ELR (cell line): Measurements from ENCODE around the gene HSPB6.

Experiments
- DNase-seq: peaks from one replicate; pipeline ENCODE4 v3.0.0-alpha.2; 2015; ENCODE audit warnings: low read depth

HSPB6 gene

GRCh38 chr19:35716801-35717664 lies 39.8 kb downstream of the HSPB6 start:
- peak; percentile 95 for DNase-seq

- DNase-seq, result no peak
Measured at GRCh38 chr19:35715981-35716800, 40.6 kb downstream of the HSPB6 start.

DNA sequence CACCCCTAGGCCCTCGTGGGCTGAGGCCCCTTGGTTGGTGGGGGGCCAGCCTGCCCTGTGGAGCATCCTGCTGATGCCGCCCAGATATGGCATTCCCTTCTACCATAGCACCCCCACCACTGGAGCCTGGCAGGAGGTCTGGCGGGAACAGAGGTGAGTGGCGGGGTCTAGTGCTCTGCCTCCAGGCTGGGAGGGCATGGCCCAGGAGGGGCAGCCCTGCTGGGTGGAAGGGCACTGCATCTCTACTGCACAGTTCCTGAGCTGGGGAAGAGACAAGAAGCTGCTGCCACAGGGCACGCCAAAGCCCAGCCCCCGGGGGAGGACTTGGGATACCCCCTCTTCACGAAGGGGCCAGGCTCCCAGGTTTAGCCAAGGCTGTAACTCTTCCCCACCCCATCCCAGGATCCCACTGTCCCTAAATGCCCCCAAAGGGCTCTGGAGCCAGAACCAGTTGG lies 41.4 kb downstream of the HSPB6 start:
- no peak for DNase-seq

- no peak for DNase-seq
Measured at GRCh38 chr19:35714601-35715354, 42.1 kb downstream of the HSPB6 start.

DNA sequence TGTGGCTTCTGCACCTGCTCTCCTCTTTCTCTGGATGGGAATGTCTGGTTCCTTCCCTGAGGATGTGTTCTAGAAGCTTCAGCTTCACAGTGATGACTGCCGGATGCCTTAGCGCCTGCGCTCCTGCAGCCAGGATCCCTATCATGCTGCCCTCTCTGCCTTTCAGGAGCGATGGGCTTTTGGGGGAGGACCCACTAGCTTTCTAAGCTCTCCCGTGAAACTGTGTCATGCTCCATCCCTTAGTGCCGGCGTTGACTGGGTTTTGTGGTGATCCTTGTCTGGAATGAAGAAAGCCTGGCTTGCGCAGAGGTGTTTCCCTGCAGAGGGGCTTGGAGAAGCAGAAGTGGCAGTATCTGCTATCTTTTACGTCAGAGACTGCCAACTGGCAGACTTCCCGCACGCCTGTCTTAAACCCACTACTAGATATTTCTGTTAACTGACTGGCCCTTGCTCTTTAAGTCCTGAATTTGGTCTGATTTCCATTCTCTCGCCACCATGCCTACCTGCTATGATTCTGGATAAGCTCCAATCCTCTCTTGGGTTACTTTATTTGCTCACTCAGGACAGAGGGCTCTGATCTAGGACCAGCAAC lies 42.8 kb downstream of the HSPB6 start:
- DNase-seq, result no peak

DNA sequence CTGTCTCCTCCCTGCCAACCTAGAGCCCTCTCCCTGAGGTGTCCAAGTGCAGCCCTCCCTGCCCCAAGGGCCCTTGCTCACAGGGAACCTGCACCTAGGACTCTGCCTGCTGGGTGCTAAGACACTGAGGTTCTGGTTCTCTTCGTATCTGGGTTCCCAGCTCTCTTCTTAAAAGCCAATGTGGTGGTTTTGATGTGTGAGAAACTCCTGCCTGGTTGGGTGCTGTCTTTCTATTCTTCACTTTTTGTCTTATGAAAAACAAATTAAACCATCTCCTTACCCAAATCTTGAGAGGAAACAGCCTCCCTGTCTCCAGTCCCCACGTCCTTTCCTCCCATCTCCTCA lies 43.4 kb downstream of the HSPB6 start:
- no peak for DNase-seq

DNA sequence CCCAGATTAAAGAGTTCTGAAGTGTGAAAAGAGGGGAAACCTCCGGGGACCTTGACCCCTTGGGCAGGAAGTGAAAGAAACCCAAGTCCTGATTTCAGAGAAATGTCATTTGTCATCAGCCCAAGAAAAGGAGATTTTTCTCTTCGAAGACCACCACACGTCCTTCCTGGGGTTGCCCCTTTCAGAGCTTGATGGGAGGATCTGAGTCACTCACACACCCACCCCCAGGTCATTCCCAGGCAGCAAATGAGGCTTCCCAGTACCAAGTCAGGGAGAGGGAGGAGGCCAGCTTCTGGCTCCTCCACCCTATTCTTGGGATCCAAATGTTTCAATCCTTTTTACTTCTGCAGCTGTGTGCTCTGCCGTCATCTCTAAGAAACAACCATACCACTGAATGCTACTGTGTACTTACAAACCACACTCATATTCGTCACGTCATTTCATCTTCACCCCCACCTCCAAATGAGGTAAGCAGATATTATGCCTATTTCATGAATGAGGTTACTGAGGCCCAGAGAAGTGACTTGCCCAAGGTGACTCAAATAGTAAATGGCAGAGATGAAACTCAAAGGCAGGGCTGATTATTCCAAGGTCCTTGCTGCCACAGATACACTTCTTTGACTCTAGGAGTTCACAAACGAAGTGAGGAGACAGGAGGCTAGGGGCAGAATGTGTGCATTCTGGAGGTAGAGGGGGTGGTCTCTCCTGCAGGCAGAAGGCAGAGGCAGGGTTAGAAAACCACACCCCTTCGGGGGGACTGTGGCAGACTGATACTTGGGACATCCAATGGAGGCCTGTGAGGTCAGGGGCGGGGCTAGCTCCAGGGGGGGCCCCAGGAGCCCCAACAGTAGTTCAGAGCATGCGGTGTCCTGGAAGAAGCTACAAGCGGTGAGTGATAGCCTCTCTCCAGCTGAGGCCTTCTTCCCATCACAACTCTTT lies 44.0 kb downstream of the HSPB6 start:
- DNase-seq, result no peak

GRCh38 chr19:35710784-35711723 lies 45.8 kb downstream of the HSPB6 start:
- peak; percentile 46 for DNase-seq

- no peak for DNase-seq
Measured at GRCh38 chr19:35708391-35708790, 48.4 kb downstream of the HSPB6 start.
